ENCODE measurements around the gene INPP4B. TPM values are rescaled to one million over a fixed set of nuclear protein-coding genes. Genes with fewer than 3 reads are reported as not detected.

The INPP4B gene
- total and polyA plus RNA-seq, 2 donors (not counting 1 experiment from before 2014, with no cell fraction given) = 19.7 to 22.2 TPM

DNA sequence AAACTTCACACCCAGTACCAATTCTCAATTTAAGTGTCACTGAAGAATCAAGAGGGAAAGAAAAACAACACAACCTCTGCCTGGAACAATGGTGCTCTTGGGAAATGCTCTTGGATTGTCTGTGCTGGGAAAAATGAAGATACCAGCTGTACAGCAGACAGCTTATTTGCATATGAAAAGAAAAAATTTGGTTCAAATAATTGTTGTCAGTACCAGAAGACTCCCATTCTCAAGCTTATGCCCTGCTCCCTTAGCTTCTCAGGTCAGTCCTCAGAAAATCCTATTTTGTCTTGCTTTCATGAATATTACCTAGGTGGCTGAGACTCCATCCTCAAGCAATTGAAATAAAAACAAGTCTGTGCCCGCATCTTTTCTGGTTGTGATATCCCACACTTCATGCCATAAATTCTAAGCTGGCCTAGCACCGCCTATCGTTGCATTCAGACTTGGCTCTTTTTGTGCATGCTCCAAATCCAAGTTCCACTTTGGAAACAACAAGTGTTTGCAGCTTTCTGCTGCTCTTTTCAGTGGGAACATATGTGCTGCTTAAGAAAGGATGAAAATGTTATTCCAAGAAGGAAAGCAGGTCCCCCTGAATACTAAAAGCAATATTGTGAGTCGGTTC is 431.6 kb downstream of the INPP4B start:
- no peak overlapping the region for H3K4me3 ChIP-seq (replicated peaks in 1 of 4; ENCODE audit: control extremely low read depth in 1 of 4, insufficient read depth in 1 of 4, low read depth in 3 of 4, low read length in 4 of 4)
- H3K36me3 ChIP-seq (ENCODE audit: control insufficient read depth, insufficient read depth, low read length) = no peaks in the 10 kb centered on the region
- H3K4me2 ChIP-seq (ENCODE audit: extremely low read depth, insufficient read depth, low read length) = no peak overlapping the region
- no peaks in the 10 kb centered on the region for H3K27me3 ChIP-seq (ENCODE audit: control insufficient read depth, insufficient read depth, low read length)
- H2AFZ ChIP-seq (ENCODE audit: low read length) = no peak overlapping the region
- no peak overlapping the region for H3K27ac ChIP-seq (ENCODE audit: insufficient read depth, low read length)
- no peak overlapping the region for H3K9ac ChIP-seq (ENCODE audit: insufficient read depth, low read length)
- no peaks in the 10 kb centered on the region for H3K4me1 ChIP-seq (ENCODE audit: control insufficient read depth, extremely low read depth, insufficient read depth, low read length)
- no peak for TF ChIP-seq EZH2 (IDR thresholded peaks at IDR 0.05; ENCODE audit: low read length, missing control alignments)
- TF ChIP-seq, protein P1, sequence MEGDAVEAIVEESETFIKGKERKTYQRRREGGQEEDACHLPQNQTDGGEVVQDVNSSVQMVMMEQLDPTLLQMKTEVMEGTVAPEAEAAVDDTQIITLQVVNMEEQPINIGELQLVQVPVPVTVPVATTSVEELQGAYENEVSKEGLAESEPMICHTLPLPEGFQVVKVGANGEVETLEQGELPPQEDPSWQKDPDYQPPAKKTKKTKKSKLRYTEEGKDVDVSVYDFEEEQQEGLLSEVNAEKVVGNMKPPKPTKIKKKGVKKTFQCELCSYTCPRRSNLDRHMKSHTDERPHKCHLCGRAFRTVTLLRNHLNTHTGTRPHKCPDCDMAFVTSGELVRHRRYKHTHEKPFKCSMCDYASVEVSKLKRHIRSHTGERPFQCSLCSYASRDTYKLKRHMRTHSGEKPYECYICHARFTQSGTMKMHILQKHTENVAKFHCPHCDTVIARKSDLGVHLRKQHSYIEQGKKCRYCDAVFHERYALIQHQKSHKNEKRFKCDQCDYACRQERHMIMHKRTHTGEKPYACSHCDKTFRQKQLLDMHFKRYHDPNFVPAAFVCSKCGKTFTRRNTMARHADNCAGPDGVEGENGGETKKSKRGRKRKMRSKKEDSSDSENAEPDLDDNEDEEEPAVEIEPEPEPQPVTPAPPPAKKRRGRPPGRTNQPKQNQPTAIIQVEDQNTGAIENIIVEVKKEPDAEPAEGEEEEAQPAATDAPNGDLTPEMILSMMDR (conservative IDR thresholded peaks at IDR 0.05 in 1 of 2, IDR thresholded peaks at IDR 0.05 in 1 of 2; ENCODE audit: low read depth in 1 of 2, low read length in 2 of 2) = no peak
- no peaks in the 10 kb centered on the region for H3K9me3 ChIP-seq (ENCODE audit: control insufficient read depth, insufficient read depth, low read depth, low read length)
- H4K20me1 ChIP-seq (ENCODE audit: control insufficient read depth, extremely low read depth, insufficient read depth, low read length) = no peaks in the 10 kb centered on the region
- DNase-seq (ENCODE audit: low read depth in 2 of 2) = peak in 1 of 2 donors; percentile 25
- no peaks in the 10 kb centered on the region for H3K79me2 ChIP-seq (ENCODE audit: control insufficient read depth, insufficient read depth, low read length)

DNA sequence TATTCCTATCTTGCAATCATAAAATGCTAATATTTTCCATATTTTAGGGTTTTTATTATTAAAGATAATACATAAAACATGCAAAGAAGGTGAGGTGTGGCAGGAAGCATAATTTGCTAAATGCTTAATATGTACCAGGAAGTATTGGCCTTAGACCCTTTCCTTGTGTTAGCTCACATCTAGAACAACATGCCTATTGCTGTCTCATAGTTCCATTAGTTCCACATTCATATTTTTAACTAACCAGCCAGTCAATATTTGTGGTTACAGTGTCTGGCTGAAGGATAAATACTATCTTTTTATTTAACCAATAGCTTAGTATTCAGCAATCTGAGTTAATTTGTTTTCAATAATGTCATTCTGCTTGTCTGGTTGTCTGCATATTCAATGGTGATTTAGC is 432.6 kb downstream of the INPP4B start:
- no peak overlapping the region for H3K9ac ChIP-seq (ENCODE audit: insufficient read depth, low read length)
- H2AFZ ChIP-seq (ENCODE audit: low read length) = no peak overlapping the region
- no peaks in the 10 kb centered on the region for H3K9me3 ChIP-seq (ENCODE audit: control insufficient read depth, insufficient read depth, low read depth, low read length)
- peak in 1 of 2 donors; percentile 62 for DNase-seq (ENCODE audit: low read depth in 2 of 2)
- no peaks in the 10 kb centered on the region for H4K20me1 ChIP-seq (ENCODE audit: control insufficient read depth, extremely low read depth, insufficient read depth, low read length)
- H3K4me3 ChIP-seq (replicated peaks in 1 of 4; ENCODE audit: control extremely low read depth in 1 of 4, insufficient read depth in 1 of 4, low read depth in 3 of 4, low read length in 4 of 4) = no peak overlapping the region
- H3K27ac ChIP-seq (ENCODE audit: insufficient read depth, low read length) = no peak overlapping the region
- H3K79me2 ChIP-seq (ENCODE audit: control insufficient read depth, insufficient read depth, low read length) = no peaks in the 10 kb centered on the region
- TF ChIP-seq, protein P1 (conservative IDR thresholded peaks at IDR 0.05 in 1 of 2, IDR thresholded peaks at IDR 0.05 in 1 of 2; ENCODE audit: low read depth in 1 of 2, low read length in 2 of 2) = no peak
- no peak for TF ChIP-seq EZH2 (IDR thresholded peaks at IDR 0.05; ENCODE audit: low read length, missing control alignments)
- H3K4me1 ChIP-seq (ENCODE audit: control insufficient read depth, extremely low read depth, insufficient read depth, low read length) = no peaks in the 10 kb centered on the region
- no peaks in the 10 kb centered on the region for H3K36me3 ChIP-seq (ENCODE audit: control insufficient read depth, insufficient read depth, low read length)
- no peak overlapping the region for H3K4me2 ChIP-seq (ENCODE audit: extremely low read depth, insufficient read depth, low read length)
- no peaks in the 10 kb centered on the region for H3K27me3 ChIP-seq (ENCODE audit: control insufficient read depth, insufficient read depth, low read length)

DNA sequence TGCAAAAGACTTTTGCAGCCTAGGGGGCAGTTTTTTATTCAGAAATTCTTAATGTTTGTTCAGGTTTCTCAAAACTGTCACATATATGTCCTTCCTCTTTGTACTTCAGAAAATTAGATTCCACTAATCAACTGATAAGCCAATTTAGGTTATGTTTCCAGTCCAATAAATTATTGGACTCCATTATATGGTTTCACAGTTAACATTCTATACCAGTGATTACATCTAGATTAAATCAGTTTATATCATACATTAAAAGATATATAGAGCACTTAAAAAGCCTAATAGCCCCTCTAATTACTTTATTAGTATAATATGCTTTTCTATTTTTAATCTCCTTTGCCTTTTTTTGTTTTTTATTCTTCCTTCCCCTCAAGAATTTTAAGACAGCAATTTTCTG is 434.1 kb downstream of the INPP4B start:
- no peaks in the 10 kb centered on the region for H3K79me2 ChIP-seq (ENCODE audit: control insufficient read depth, insufficient read depth, low read length)
- no peak overlapping the region for H3K9ac ChIP-seq (ENCODE audit: insufficient read depth, low read length)
- H3K27me3 ChIP-seq (ENCODE audit: control insufficient read depth, insufficient read depth, low read length) = no peaks in the 10 kb centered on the region
- no peak overlapping the region for H3K4me2 ChIP-seq (ENCODE audit: extremely low read depth, insufficient read depth, low read length)
- TF ChIP-seq, protein P1 (conservative IDR thresholded peaks at IDR 0.05 in 1 of 2, IDR thresholded peaks at IDR 0.05 in 1 of 2; ENCODE audit: low read depth in 1 of 2, low read length in 2 of 2) = no peak
- TF ChIP-seq EZH2 (IDR thresholded peaks at IDR 0.05; ENCODE audit: low read length, missing control alignments) = no peak
- H3K4me3 ChIP-seq (replicated peaks in 1 of 4; ENCODE audit: control extremely low read depth in 1 of 4, insufficient read depth in 1 of 4, low read depth in 3 of 4, low read length in 4 of 4) = no peak overlapping the region
- no peaks in the 10 kb centered on the region for H4K20me1 ChIP-seq (ENCODE audit: control insufficient read depth, extremely low read depth, insufficient read depth, low read length)
- H3K4me1 ChIP-seq (ENCODE audit: control insufficient read depth, extremely low read depth, insufficient read depth, low read length) = peaks cover 2% of the 10 kb centered on the region
- H2AFZ ChIP-seq (ENCODE audit: low read length) = no peak overlapping the region
- no peaks in the 10 kb centered on the region for H3K9me3 ChIP-seq (ENCODE audit: control insufficient read depth, insufficient read depth, low read depth, low read length)
- no peak for DNase-seq (ENCODE audit: low read depth in 2 of 2)
- H3K27ac ChIP-seq (ENCODE audit: insufficient read depth, low read length) = no peak overlapping the region
- H3K36me3 ChIP-seq (ENCODE audit: control insufficient read depth, insufficient read depth, low read length) = no peaks in the 10 kb centered on the region

All from fibroblast of lung (primary cell).